ENCODE measurements around the gene ZNF3. TPM values are rescaled to one million over a fixed set of nuclear protein-coding genes. Genes with fewer than 3 reads are reported as not detected.

The ZNF3 gene
- total and polyA plus RNA-seq, 8 donors = 12.4 to 42.0 (median 25.7) TPM

GRCh38 chr7:100124301-100125230 is 43.0 kb upstream of the ZNF3 start:
- H3K4me3 ChIP-seq = no peak overlapping the region
- no peak for DNase-seq
- 69 to 85% (median 75%) methylated on average over 4 of the region's 4 CpGs for WGBS, 5 donors

GRCh38 chr7:100122568-100122967 is 41.0 kb upstream of the ZNF3 start:
- Histone ChIP-seq H3K27ac (peak overlapping the region in 2 of 5 donors; percentile 24 to 39), H3K9me3 (no peaks in the 10 kb centered on the region), H3K36me3 (peaks cover 0 to 16% (median 0%) of the 10 kb centered on the region in 4 donors), H3K4me3 (no peak overlapping the region), H3K27me3 (no peaks in the 10 kb centered on the region), H3K4me1 (peaks cover 38 to 61% (median 46%) of the 10 kb centered on the region in 4 donors)
- DNase-seq = no peak
- no peak for TF ChIP-seq CTCF (IDR thresholded peaks at IDR 0.05)
- no peak for TF ChIP-seq POLR2AphosphoS5 (IDR thresholded peaks at IDR 0.05)
- TF ChIP-seq POLR2A (IDR thresholded peaks at IDR 0.05) = no peak
- TF ChIP-seq EP300 (IDR thresholded peaks at IDR 0.05) = no peak
- intact Hi-C loops (cut with DNase I; ENCODE audit: low total_unique reads) = no loop called here
- 67 to 100% (median 94%) methylated on average over 1 of the region's 1 CpG for WGBS, 5 donors

More at GRCh38 chr7:100124301-100125230, 43.0 kb upstream of the ZNF3 start:
- Histone ChIP-seq H3K36me3 (peaks cover 0 to 16% (median 0%) of the 10 kb centered on the region in 4 donors), H3K4me1 (peaks cover 41 to 59% (median 48%) of the 10 kb centered on the region in 4 donors), H3K9me3 (no peaks in the 10 kb centered on the region), H3K27ac (peak overlapping the region in 2 of 5 donors; percentile 99), H3K27me3 (no peaks in the 10 kb centered on the region)
- TF ChIP-seq POLR2A (IDR thresholded peaks at IDR 0.05) = no peak
- TF ChIP-seq EP300 (IDR thresholded peaks at IDR 0.05) = no peak
- TF ChIP-seq CTCF (IDR thresholded peaks at IDR 0.05) = no peak
- no peak for TF ChIP-seq POLR2AphosphoS5 (IDR thresholded peaks at IDR 0.05)
- intact Hi-C loops (cut with DNase I; ENCODE audit: low total_unique reads) = no loop called here

- Histone ChIP-seq H3K27ac (peak overlapping the region in 2 of 5 donors; percentile 24 to 39), H3K27me3 (no peaks in the 10 kb centered on the region), H3K4me3 (no peak overlapping the region), H3K36me3 (peaks cover 0 to 16% (median 0%) of the 10 kb centered on the region in 4 donors), H3K9me3 (no peaks in the 10 kb centered on the region), H3K4me1 (peaks cover 38 to 62% (median 44%) of the 10 kb centered on the region in 4 donors)
- 34 to 54% (median 49%) methylated on average over 13 of the region's 13 CpGs for WGBS, 5 donors
- intact Hi-C loops (cut with DNase I; ENCODE audit: low total_unique reads) = no loop called here
- DNase-seq = peak in 1 of 2 donors; percentile 59
- TF ChIP-seq CTCF (IDR thresholded peaks at IDR 0.05) (no peak), POLR2A (IDR thresholded peaks at IDR 0.05) (no peak), POLR2AphosphoS5 (IDR thresholded peaks at IDR 0.05) (no peak), EP300 (IDR thresholded peaks at IDR 0.05) (no peak)
Measured at GRCh38 chr7:100122067-100122466, 40.5 kb upstream of the ZNF3 start.

GRCh38 chr7:100120733-100121036 is 39.2 kb upstream of the ZNF3 start:
- TF ChIP-seq CTCF (IDR thresholded peaks at IDR 0.05) = no peak
- TF ChIP-seq POLR2AphosphoS5 (IDR thresholded peaks at IDR 0.05) = no peak
- no peak for TF ChIP-seq EP300 (IDR thresholded peaks at IDR 0.05)
- no peak for TF ChIP-seq POLR2A (IDR thresholded peaks at IDR 0.05)
- 11 to 34% (median 23%) methylated on average over 1 of the region's 1 CpG for WGBS, 5 donors
- peaks cover 30 to 54% (median 37%) of the 10 kb centered on the region in 4 donors for H3K4me1 ChIP-seq
- H3K27me3 ChIP-seq = no peaks in the 10 kb centered on the region
- H3K36me3 ChIP-seq = peaks cover 0 to 16% (median under 1%) of the 10 kb centered on the region in 4 donors
- peak overlapping the region in 3 of 4 donors; percentile 73 to 95 (median 81) for H3K4me3 ChIP-seq
- intact Hi-C loops (cut with DNase I; ENCODE audit: low total_unique reads) = no loop called here
- H3K9me3 ChIP-seq = no peaks in the 10 kb centered on the region
- peak overlapping the region in 4 of 5 donors; percentile 80 to 89 (median 86) for H3K27ac ChIP-seq
- no peak for DNase-seq
